HG03575 (cell line): ENCODE data around the gene OR51B4.
"Not testable (repeated sequence)": the region's sequence is repeated elsewhere in the genome, so short reads cannot be mapped to it uniquely, and the experiment has no call there.

Experiments used
- ATAC-seq: cut with Tn5 transposase; IDR thresholded peaks from one replicate; pipeline ENCODE4 v1.9.1; 2021; ENCODE audit not compliant: unreplicated experiment, insufficient number of reproducible peaks, low FRiP score; ENCODE audit errors: extremely low read depth

Gene OR51B4

GRCh38 chr11:5298451-5298850, 3.3 kb downstream of the OR51B4 start:
- no peak for ATAC-seq

DNA sequence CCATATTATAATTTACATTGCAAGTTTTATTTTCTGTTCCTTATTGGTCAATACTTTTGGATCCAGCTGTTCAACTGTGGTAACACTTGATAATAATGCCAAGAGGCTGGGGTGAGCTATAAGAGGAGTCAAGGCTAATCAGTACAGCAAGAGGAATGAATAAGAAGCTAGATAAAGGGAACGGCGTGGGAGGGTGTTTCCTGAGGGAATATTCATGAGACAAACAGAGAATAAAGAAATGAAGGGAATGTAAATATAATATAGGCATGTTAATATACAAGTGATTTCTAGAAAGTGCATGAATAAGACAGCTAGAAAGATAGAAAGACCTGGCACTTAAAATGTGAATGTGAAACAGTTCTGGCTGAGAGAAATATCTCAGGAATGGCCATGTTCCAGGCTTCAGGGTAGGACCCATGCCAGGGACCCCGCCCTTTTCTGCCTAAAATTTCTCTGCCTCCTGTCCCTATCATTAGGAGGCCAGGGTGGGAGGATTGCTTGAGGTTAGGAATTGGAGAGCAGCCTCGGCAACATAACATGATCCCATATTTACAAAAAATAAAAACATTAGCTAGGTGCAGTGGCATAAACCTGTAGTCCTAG, 3.9 kb downstream of the OR51B4 start:
- no peak for ATAC-seq

DNA sequence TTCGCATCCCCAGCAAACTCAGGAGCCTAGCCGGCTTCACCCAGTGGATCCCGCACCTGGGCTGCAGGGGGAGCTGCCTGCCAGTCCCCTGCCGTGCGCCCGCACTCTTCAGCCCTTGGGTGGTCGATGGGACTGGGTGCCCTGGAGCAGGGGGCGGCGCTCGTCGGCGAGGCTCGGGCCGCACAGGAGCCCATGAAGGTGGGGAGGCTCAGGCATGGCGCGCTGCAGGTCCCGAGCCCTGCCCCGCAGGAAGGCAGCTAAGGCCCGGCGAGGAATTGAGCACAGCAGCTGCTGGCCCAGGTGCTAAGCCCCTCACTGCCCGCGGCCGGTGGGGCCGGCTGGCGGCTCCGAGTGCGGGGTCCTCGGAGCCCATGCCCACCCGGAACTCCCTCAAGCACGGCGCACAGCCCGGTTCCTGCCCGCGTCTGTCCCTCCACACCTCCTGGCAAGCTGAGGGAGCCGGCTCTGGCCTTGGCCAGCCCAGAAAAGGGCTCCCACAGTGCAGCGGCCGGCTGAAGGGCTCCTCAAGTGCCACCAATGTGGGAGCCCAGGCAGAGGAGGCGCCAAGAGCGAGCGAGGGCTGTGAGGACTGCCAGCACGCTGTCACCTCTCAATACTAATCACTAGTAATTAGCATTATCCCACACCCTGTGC, 7.3 kb downstream of the OR51B4 start:
- not testable (repeated sequence) for ATAC-seq

DNA sequence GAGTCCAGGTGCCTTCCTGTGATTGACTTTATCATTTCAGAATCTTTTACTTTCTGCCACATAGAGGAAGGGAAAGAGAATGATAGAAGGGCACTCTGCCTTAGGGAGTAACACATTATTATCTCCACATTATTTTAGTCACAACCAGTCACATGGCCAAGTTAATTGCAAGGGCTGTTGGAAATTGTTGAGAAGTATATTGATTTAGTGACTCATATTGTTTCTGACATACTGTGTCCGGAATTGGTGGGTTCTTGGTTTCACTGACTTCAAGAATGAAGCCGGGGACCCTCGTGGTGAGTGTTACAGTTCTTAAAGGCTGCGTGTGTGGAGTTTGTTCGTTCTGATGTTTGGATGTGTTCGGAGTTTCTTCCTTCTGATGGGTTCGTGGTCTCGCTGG, 8.7 kb downstream of the OR51B4 start:
- ATAC-seq = no peak

GRCh38 chr11:5291207-5291838, 10.4 kb downstream of the OR51B4 start:
- no peak for ATAC-seq

DNA sequence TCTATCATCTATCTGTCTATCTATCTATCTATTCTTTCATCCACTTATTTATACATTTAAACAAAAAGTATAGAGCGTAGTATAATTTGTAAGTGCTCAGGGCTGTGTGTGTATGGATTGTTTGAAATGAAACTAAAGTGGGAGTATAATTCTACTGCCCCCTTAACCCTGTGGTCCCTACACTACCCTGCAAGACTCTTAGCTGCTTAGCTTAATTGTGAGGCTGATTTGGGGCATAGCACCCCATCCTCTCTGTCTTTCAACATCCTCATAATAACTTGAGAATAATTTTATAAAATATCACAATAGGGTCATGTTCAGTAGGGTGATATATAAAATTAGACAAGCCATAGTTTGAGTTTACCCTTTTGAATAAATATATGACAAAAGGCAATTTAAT, 11.6 kb downstream of the OR51B4 start:
- no peak for ATAC-seq

GRCh38 chr11:5289696-5290095, 12.1 kb downstream of the OR51B4 start:
- ATAC-seq = no peak

DNA sequence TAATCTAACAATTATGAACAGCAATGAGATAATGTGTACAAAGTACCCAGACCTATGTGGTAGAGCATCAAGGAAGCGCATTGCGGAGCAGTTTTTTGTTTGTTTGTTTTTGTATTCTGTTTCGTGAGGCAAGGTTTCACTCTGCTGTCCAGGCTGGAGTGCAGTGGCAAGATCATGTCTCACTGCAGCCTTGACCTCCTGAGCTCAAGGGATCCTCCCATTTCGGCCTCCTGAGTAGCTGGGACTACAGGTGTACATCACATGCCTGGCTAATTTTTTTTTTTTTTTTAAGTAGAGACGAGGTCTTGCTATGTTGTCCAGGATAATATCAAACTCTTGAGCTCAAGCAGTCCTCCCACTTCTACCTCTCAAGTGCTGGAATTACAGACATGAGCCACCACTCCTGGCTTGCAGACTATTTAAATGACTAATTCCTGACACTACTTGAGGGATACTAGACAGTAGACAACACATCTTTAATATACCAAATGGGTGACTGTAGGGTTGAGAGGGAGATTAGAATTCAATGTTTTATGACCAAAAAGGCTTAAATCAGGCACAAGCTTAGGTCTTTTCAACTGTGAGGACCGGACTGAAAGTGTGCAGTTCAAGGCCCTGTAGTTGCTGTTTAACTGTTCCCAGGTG, 12.7 kb downstream of the OR51B4 start:
- ATAC-seq = no peak

GRCh38 chr11:5288108-5288905, 13.4 kb downstream of the OR51B4 start:
- no peak for ATAC-seq

DNA sequence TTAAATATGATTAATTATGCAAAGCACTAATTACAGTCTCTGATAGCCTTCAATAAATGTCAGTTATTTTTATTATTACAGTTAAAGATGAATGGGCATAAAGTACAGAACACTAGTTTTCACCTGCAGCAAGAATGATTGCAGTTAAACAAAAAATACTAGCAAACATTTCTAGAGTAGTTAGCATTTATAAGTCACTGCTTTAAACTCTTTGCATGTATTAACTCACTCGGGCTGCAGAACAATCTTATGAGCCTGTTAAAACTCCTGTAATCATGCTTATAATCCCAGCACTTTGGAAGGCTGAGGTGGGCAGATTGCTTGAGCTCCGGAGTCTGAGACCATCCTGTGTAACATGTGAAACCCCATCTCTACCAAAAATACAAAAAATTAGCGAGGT, 14.8 kb downstream of the OR51B4 start:
- ATAC-seq = no peak

GRCh38 chr11:5286351-5286750, 15.4 kb downstream of the OR51B4 start:
- ATAC-seq = no peak

DNA sequence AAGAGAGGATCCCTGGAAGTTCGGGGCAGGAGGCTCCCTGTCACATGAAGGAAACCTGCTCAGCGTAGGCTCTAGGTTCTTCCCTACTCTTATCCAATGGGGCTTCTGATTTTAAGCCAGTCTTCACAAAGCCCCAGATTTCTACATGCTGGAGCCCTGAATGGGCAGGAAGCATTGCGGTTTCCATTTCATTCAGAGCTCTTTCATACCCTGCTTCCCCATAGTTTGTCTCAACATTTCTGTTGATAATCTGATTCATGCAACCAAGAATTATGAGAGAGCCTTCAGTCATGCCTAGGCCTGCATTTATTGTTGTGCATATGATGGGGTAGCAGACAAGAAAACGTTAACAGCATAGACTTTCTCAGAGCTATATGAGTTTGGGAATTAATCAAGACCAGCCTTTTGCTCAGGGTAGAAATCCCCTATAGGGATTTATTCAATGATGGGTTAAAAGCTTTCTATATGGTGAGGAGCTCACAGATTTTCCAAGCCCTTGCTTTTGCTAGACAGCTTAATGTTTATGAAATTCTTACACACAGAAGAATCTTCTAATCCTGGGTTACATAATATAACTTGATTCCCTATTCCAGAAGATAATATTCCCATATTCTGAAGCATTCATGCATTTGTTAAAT, 15.9 kb downstream of the OR51B4 start:
- ATAC-seq = no peak

DNA sequence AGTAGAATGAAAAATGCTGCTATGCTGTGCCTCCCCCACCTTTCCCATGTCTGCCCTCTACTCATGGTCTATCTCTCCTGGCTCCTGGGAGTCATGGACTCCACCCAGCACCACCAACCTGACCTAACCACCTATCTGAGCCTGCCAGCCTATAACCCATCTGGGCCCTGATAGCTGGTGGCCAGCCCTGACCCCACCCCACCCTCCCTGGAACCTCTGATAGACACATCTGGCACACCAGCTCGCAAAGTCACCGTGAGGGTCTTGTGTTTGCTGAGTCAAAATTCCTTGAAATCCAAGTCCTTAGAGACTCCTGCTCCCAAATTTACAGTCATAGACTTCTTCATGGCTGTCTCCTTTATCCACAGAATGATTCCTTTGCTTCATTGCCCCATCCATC, 17.1 kb downstream of the OR51B4 start:
- no peak for ATAC-seq

- no peak for ATAC-seq
Observed at GRCh38 chr11:5283882-5284281, 17.9 kb downstream of the OR51B4 start.

DNA sequence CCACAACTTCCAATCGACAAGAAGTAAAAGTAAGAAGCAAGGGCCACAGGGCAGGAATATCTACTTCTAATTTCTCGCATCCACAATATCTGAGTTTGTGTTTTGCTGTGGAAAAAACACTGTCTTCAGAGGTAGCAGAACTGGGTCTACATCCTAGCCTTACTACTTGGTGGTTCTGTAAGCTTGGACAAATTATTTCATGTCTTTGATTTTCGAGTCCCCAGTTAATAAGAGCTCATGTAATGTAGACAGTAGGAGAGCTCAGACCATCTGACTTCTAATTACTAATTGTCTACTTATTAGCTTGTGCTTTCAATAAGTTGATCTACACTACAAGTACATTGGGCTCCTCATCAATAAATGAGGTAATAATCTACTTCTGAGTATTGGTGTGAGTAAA, 18.7 kb downstream of the OR51B4 start:
- no peak for ATAC-seq

GRCh38 chr11:5282628-5283027, 19.1 kb downstream of the OR51B4 start:
- ATAC-seq = no peak

DNA sequence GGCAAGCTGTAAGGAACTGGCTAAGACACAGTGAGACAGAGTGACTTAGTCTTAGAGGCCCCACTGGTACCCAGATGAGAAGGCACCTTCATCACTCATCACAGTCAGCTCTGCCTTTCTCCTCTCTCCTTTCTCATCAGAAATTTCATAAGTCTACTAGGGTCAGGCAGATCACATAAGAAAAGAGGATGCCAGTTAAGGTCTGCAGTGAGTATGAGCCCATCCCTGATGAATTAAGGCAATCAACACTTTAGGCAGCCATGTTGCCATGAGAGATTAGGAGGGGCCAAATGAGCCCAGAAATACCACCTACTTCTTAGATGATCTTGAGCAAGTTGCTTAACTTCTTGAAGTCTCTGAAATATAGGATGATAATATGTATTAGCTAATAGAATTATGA, 20.1 kb downstream of the OR51B4 start:
- ATAC-seq = no peak

DNA sequence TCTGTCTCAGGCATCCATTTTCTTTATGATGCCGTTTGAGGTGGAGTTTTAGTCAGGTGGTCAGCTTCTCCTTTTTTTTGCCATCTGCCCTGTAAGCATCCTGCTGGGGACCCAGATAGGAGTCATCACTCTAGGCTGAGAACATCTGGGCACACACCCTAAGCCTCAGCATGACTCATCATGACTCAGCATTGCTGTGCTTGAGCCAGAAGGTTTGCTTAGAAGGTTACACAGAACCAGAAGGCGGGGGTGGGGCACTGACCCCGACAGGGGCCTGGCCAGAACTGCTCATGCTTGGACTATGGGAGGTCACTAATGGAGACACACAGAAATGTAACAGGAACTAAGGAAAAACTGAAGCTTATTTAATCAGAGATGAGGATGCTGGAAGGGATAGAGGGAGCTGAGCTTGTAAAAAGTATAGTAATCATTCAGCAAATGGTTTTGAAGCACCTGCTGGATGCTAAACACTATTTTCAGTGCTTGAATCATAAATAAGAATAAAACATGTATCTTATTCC, 21.1 kb downstream of the OR51B4 start:
- peak; percentile 86 for ATAC-seq
